ENCODE measurements around the gene FEM1B.

- TF ChIP-seq, protein P1, sequence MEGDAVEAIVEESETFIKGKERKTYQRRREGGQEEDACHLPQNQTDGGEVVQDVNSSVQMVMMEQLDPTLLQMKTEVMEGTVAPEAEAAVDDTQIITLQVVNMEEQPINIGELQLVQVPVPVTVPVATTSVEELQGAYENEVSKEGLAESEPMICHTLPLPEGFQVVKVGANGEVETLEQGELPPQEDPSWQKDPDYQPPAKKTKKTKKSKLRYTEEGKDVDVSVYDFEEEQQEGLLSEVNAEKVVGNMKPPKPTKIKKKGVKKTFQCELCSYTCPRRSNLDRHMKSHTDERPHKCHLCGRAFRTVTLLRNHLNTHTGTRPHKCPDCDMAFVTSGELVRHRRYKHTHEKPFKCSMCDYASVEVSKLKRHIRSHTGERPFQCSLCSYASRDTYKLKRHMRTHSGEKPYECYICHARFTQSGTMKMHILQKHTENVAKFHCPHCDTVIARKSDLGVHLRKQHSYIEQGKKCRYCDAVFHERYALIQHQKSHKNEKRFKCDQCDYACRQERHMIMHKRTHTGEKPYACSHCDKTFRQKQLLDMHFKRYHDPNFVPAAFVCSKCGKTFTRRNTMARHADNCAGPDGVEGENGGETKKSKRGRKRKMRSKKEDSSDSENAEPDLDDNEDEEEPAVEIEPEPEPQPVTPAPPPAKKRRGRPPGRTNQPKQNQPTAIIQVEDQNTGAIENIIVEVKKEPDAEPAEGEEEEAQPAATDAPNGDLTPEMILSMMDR (IDR thresholded peaks at IDR 0.05; ENCODE audit: low read length) = no peak
- no peak for TF ChIP-seq EZH2 (IDR thresholded peaks at IDR 0.05; ENCODE audit: borderline replicate concordance, low read length)
Observed at GRCh38 chr15:68309024-68309423, 31.5 kb downstream of the FEM1B start.

All from OCI-LY1 (cell line).